ENCODE results near the gene SOX18. TPM values are rescaled to one million over a fixed set of nuclear protein-coding genes. Genes with fewer than 3 reads are reported as not detected.

The SOX18 gene
- total RNA-seq, 1 donor from 2014 or later, result 8.7 TPM

DNA sequence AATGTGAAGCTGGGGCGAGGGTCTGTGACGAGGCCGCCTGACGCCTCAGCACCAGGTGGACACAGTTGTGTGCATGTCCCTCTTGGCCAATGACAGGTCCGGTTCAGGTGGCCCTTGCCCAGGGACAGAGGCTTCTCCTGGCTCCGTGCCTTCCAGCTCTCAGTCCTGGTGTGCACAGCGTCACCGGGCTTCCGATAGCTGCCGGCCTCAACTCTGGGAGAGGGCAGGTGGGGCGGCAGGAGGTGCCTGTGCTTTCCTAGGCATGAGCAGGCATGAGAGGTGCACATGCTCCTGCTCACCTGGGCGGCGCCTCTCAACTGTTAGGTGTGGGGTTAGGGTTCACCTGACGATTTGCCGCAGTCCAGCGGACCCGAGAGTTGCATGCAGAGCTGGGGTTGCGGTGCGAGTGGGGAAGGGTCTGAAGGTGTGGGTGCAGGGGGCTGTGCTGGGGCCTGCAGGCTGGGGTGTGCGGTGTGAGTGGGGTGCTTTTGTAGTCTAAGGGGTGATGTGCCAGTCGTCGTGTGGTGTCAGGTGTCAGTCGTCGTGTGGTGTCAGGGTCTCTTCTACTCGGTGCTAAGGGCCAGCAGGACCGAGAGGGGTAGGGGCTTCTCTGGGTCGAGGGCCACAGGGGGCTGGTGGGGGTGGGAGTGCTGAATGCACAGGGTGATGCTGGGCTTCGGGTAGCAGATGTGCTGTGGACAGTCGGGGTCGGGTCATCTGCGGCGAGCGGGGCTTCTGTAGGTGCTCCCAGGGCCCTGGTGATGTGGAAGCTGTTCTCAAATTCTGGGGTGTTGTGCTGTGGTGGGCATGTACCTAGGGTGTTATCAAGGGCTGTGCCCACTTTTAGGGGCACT, 3.8 kb upstream of the SOX18 start:
- DNase-seq (ENCODE audit: low spot score), result no peak

DNA sequence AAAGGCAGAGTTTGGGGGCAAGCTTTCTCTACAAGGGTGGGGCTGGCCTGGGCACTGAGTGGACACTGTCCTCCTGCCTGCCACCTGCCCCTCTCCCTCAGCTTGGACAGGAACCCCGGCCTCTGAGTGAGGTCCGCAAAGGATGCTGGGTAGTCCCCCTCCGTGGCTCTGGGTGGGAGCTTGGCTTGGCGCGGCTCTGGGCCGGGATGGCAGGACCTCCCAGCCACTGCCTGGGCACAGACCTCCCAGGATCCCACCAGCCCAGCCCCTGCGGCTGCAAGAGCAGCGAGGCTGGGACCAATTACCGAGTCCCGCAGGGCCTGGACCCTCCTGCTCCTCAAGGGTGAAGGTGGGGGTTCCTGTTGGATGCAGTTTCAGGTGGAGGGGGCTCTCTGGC, 2.9 kb upstream of the SOX18 start:
- no peak for DNase-seq (ENCODE audit: low spot score)

DNA sequence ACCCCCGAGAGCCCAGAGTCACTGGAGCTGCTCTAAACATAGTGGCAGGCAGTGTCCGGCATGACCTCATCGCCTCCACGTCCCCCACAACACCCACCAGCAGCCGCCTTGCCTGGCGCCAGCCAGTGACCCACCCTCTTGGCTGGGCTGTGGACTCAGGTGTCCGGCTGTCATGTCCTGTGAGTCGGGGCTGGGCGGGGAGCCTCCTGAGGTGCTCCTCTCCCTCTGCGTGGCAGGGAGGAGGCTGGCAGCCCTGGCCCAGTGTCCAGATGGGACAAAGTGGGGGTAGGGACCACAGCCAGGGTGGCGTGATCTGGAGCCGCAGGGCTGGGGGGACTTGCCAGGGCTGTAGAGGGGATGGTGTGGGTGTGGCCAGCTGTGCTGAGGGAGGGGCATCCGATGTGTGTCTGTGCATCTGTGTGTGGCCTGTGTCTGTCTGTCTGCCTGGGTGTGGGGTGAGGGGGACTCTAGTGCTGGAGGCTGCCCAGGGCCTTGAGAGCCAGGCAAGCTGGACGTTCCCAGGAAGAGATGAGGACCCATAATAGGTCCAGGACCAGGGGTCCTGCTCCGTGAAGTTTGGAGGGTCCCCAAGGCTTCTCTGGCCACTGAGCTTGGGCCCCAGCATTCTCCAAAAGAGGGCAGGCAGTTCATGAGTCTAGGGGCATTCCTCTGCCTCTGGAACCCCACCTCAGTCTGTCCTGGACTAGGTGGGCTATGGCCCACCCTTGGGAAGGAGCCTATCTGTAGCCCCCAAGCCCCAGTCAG, 2.3 kb upstream of the SOX18 start:
- no peak for DNase-seq (ENCODE audit: low spot score)

DNA sequence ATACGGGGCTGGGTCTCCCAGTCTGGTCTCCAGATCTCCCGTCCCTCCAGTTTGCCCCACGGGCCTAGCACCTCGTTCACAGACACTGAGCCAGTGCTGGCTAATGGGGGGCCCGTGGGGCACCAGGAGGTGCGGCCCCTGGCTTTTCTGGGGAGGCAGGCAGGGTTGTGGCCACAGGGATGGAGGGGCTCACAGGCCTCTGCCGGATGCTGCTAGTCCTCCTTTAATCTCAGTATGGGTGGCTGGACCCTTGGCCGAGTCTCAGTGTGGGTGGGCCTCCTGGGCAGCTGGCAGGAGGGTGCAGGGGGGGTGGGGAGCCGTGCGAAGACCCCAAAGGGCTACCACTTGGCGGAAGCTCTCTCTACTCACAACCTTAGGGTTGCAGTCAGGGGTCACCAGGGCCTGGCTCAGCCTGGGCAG, 1.6 kb upstream of the SOX18 start:
- DNase-seq (ENCODE audit: low spot score), result no peak

DNA sequence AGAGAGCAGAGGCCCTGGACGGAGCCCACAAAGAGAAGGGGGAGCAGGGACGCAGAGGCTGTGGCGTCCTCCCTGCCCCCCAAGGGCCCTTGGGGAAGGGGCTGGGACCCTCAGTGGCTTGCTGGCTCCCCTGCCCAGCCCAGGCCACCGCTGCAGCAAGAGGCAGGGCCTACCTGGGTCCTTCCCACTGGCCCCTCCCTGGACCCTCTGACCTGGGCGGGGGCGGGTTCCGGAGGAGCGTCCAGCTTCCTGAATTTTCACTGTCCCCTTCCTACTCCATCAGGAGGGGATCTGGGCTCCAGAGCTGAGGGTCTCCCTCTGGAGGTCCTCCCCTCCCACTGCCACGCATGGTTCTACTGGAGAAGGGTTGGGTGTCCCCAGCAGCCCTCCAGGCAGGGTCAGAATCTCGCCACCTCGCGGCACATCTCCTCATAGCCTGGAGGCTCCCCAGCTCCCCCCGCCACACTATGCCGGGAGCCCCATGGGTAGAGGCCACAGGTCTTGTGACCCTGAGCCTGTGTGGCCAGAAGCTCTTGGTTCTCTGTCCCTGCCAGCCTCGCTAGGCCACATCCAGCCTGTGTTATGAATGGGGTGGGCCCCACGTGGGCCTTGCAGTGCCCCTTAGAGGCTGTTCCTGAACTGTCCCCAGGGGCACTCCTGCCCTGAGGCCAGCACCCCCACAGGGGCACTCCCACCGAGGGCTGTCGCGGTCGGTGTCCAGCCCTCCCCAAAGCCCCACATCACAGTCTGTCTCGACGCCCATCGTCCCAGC, 1.0 kb upstream of the SOX18 start:
- DNase-seq (ENCODE audit: low spot score), result no peak

DNA sequence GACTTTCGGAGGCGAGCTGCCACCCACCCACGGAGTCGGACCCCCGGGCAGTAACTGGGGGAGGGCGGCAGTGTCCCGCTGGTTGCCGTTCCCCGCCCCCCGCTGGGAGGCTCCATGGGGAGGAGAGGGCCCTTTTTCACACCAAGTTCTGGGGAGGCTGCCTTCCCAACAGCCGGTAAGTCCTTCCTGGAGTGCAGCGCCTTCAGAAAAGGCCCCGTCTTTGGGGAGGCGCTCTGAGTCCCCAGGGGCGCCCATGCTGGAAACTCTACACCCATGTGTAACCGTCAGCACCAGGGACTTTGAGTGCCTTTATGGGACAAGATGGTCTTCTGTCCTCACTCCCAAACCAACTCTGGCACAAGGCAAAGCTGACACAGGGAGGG, 430 bp upstream of the SOX18 start:
- DNase-seq (ENCODE audit: low spot score), result no peak

DNA sequence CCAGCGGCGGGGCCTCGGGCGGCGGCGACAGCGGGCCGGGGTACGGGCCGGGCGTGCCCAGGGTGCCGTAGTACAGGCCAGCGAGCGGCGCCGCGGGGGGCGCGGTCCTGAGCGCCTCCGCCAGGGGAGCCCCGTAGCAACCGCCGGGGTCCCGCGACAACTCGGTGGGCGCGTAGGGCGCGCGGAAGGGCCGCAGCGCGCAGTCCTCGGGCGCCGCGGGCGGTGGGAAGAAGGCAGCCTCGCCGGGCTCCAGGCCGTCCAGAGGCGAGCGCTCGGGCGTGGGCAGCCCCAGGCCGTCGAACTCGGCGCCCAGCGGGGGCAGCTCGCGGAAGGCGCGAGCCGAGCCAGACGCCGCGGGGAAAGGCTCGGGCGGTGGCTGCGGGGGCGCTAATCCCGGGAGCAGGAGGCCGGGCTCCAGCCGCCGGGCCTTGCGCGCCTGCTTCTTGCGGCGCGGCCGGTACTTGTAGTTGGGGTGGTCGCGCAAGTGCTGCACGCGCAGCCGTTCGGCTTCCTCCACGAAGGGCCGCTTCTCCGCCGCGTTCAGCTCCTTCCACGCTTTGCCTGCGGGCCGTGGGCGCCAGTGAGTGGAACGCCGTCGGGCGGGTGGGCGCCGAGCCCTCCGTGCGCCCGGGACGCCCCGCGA, 916 bp downstream of the SOX18 start:
- no peak for DNase-seq (ENCODE audit: low spot score)

DNA sequence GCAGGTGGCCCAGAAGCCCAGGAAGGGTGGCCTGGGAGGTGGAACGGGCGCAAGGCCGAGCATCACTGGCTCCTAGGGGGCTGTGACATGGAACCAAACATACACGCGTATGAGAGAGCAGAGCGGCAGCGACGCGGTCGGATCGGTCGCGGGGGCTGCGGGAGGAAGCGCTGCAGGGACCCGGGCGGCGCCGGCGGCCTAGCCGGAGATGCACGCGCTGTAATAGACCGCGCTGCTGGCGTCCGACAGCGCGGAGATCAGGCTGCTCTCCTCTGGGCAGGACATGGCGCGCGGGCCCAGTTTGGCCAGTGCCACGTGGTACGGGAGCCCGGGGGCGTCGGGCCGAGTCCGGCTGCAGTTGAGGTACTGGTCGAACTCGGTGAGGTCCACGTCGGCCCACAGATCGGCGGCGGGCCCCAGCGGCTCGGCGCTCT, 1.5 kb downstream of the SOX18 start:
- DNase-seq (ENCODE audit: low spot score), result no peak

DNA sequence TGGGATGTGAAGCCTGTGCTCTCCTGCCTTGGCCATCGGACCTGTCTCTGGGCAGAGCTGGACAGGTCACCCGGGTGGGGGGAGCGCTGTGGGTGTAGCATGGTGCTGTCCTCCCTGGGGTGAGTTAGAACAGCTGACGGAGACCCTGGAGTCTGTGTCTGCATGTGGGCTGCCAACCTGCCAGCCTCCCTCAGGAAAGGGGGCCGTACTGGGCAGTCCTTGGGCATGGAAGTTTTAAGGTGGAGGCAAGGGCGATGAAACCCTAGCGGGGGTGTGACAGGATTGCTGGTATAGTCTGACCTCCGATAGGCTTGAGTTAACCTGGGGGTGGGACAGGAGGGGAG, 2.4 kb downstream of the SOX18 start:
- no peak for DNase-seq (ENCODE audit: low spot score)

DNA sequence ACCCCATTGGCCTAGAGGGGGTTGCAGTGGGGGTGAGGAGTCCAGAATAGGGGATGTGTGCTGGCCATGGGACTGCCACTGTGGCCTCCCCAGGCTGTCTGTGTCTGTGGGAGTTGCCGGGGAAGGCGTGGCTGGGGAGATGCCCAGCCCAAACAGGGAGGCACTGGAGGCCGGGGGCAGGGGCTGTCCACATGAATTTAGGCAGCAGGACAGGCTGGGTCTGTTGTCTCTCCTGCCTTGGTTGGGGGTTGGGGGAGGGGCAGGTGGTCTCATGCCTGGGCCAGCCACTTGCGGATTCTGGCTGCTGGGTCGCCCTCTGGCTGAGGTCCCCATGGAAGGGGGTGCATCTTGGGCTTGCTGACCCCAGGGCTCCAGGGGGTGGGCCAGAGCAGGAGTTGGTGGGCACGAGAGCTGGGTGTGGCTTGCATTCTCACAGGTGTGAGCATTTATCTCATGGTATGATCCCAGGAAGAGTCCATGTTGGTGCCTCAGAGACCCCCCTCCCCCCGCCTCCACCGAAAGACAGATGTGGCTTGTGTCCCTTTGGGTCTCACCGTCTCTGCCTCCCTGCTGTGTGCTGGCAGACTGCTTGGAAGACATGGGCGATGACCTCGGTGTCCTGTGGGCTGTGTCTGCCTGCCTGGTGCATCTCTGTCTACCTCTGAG, 4.0 kb downstream of the SOX18 start:
- no peak for DNase-seq (ENCODE audit: low spot score)

DNA sequence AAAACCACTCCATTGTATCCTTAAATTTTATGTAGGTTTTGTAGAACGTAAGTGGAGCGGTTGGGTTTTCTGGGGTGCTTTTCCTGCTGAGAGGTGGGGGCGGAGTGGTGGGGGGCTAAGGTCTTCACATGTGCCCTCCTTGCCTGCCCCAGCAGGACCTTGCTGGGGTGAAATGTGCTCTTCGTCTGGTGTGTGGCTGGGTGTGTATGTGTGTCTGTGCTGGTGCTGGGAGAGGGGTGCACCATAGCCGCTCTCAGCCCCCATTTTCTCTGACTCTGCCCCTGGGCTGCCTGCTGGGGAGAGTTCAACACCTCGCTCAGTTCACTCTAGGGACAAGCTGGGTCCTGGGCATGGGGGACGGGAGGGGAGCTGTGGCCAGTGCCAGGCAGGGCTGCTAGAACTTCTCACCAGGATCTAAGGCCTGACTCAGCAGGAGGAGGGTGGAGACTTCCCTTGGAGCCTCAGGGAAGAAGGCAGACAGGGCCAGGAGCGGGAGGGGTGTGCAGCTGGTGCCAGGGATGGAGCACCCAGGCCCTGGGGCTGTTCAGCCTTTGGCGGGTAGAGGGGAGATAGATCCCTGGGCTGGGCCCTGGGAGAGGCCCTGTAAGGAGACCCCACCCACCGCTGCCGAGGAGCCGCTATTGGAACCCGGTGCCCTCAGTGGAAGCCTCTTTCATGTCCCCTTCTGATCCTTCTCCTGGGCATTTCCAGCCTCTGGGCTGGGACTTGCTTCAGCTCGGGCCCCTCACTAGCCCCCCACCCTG, 4.8 kb downstream of the SOX18 start:
- peak; percentile 79 for DNase-seq (ENCODE audit: low spot score)

DNA sequence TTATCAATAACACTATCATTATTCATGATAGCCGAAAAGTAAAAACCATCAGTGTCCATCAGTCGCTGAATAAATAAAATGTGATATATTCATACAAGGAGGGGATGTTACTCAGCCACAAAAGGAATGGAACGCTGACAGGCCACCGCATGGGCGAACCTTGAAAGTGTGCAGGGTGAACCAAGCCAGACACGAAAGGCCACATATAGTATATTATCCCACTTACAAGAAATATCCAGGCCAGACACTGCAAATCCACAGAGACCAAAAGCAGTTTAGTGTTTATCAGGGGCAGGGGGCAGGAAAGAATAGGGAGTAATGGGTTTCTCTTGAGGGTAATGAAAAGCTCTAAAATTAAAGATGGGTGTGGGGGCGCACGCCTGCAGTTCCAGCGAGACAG, 5.7 kb downstream of the SOX18 start:
- no peak for DNase-seq (ENCODE audit: low spot score)

DNA sequence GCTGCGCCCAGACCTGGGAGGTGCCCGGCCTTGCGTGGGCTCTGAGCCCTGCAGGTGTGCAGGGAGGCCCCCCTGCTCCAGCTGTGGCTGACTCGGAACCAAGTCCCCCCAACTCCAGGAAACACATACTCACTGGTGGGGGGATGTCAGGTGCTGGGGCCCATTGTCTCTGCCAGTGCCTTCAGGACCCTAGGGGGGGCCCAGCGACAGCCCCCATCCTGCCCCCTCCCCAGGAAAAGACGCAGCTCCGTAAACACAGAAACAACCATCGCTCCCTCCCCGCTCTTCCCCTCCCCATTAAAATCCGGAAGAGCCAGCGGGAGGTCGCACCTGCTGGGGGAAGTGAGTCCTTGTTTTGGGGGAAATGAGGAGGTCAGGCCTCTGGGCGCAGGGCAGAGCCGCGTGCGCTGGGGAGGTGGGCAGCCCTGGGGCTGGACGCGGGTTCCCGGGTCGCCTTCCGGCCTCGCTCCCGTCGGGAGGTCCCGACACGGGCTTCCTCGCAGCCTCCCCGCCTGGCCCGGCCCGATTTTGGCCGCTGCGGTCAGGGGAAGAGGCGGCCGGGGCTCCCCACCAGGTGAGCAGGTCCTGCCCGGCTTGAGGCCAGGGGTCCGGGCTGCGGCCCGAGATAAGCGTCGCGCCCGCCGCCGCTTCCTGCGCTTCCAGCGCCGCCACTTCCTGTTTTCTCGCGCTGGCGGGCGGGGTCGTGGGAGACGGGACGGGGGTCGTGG, 7.2 kb downstream of the SOX18 start:
- DNase-seq (ENCODE audit: low spot score), result no peak

DNA sequence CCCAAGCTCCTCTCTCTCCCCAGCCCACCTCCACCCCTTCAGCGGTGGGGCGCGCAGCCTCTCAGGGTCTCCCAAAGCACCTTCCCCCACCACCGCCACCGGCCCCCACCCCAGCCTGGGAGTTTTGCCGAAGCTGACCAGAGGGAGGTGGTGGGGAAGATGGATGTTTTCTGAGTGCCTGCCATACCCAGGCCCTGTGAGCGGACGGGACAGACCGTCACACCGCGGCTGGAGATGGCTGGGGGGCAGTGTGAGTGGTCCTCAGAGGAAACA, 7.7 kb downstream of the SOX18 start:
- no peak for DNase-seq (ENCODE audit: low spot score)

DNA sequence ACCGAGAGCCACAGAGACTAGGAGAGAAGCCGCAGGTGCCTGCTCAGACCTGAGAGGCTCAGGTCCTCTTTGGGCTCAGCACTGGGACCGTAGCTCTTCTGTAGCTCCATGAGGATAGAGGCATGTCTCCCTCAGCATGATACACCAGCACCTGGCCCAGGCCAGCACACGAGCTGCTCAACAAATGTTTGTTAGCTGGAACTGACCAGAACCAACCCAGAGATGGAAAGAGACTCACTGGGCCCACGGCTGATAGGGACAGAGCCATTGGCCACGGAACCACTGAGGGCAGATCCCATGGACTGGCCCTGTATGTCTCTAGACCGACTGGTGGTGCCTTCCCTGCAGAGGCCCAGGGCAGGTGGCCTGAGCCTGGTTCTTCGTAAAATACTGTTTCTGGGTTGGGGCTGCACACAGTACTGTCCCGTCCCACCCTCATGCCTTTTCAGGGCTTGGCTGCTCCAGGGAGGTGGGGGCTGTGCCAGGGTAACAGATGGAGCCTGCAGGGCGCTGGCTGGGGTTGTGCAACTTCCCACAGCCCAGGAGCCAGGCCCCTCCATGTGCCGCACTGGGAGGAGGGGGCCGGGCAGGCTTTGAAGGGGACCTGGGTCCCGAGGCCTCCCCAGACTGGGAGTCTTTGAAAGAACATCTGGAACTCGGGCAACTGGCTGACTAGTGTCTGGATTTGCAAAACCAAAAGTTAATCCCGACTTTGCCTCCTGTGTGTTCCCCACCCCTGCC, 8.2 kb downstream of the SOX18 start:
- DNase-seq (ENCODE audit: low spot score), result no peak

DNA sequence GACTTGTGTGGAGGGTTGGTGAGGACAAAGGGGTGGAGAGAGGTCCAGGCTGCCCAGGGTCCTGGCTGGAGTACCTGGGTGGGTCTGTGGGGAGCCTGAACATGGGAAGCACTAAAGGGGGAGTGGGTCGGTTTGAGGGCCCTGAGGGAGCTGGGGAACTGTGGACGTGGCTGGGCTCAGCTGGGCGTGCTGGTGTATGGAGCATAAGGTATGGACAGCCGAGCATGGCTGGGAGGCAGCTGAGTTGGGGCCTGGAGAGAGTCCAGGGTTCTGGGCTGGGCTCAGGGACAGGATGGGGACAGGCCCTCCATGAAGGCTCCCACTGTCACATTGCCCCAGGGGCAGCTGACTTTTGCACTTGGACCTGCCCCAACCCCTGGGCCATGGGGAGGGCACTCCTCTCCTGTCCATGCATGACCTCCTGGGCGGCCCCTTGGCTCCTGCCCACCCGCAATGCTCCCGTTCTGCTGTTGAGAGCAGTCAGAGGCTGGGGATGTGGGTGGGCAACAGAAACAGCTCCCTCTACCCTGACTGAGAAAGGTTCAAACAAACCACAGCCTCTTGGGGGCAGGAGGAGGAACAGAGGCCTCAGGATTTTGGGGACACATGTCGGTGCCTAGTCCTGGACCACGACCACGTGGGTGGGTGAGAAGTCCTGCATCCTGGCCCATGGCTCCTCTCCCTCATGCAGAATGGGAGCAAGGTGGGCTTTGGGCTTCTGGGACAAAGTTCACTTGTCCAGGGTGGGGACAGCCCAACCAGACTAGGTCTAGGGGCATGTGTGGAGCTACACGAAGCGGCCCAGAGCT, 9.0 kb downstream of the SOX18 start:
- no peak for DNase-seq (ENCODE audit: low spot score)

DNA sequence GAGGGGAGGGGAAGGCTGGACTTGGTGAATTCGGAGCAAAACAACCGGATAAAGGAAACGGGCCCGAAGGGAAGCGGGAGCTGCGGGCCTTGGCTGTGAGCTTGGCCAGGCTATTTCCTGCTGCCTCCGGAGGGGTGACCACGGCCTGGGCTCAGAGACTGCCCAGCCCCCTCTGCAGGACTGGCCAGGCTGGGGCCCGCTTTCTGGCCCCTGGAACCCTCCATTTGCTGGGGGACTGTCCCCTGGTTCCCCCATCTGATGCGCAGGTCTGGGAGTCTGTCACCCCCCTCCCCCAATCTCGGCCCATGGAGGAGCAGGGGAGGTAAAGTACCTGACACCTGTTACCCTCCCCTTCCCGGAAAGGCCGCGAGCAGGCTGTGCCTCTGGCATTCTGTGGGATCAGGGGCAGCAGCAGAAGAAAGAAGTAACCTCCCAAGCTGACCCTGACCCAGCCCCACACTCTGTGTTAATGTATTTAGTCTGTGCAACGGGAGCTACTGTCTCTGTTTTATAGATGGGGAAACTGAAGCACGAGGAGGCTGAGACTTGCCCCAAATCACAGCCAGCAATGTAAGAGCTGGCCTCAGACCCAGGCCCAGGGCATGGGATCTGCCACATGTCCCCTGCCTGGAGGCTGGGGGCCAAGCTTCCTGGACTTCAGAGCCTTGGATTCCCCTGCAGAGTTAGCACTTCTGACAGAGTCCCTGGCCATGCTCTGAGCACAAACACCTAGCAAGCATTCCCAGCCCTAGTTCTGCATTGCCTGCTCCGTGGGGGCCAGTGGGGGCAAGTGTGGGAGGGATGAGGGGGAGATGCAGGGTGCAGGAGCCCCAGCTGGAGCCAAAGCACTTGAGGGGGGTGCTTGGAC, 9.9 kb downstream of the SOX18 start:
- no peak for DNase-seq (ENCODE audit: low spot score)
